GM21390 (cell line): ENCODE measurements around the gene MBNL2.
"Not testable (repeated sequence)": the region's sequence is repeated elsewhere in the genome, so short reads cannot be mapped to it uniquely, and the experiment has no call there.

Source experiments
- ATAC-seq: cut with Tn5 transposase; IDR thresholded peaks from one replicate; pipeline ENCODE4 v1.9.1; 2021; ENCODE audit not compliant: unreplicated experiment

MBNL2 gene

GRCh38 chr13:97207252-97207651 is 14.9 kb upstream of the MBNL2 start:
- not testable (repeated sequence) for ATAC-seq

GRCh38 chr13:97211300-97211699 is 10.8 kb upstream of the MBNL2 start:
- ATAC-seq: no peak

- ATAC-seq: no peak
Observed at GRCh38 chr13:97212004-97212403, 10.1 kb upstream of the MBNL2 start.

- ATAC-seq: no peak
Observed at GRCh38 chr13:97212601-97213040, 9.5 kb upstream of the MBNL2 start.

GRCh38 chr13:97214921-97215320 is 7.2 kb upstream of the MBNL2 start:
- ATAC-seq: no peak

- ATAC-seq: peak; percentile 69
Observed at GRCh38 chr13:97215325-97215724, 6.8 kb upstream of the MBNL2 start.

GRCh38 chr13:97219226-97219625 is 2.9 kb upstream of the MBNL2 start:
- ATAC-seq: no peak

GRCh38 chr13:97220151-97220900 is 1.8 kb upstream of the MBNL2 start:
- ATAC-seq: no peak

- ATAC-seq: no peak
Observed at GRCh38 chr13:97221046-97221445, 1.1 kb upstream of the MBNL2 start.

- ATAC-seq: no peak
Observed at GRCh38 chr13:97221466-97221865, 667 bp upstream of the MBNL2 start.

- no peak for ATAC-seq
Observed at GRCh38 chr13:97223037-97223710, 1.0 kb downstream of the MBNL2 start.

- peak; percentile 14 for ATAC-seq
Observed at GRCh38 chr13:97223711-97224541, 1.8 kb downstream of the MBNL2 start.

GRCh38 chr13:97224544-97225300 is 2.6 kb downstream of the MBNL2 start:
- ATAC-seq: no peak

- ATAC-seq: no peak
Observed at GRCh38 chr13:97225533-97225932, 3.4 kb downstream of the MBNL2 start.

- ATAC-seq: no peak
Observed at GRCh38 chr13:97226013-97226412, 3.9 kb downstream of the MBNL2 start.

- peak; percentile 53 for ATAC-seq
Observed at GRCh38 chr13:97226788-97227627, 4.9 kb downstream of the MBNL2 start.

GRCh38 chr13:97228850-97229521 is 6.9 kb downstream of the MBNL2 start:
- no peak for ATAC-seq

- ATAC-seq: no peak
Observed at GRCh38 chr13:97229699-97230098, 7.6 kb downstream of the MBNL2 start.

GRCh38 chr13:97231118-97231828 is 9.1 kb downstream of the MBNL2 start:
- ATAC-seq: no peak
